NB4 (cell line): ENCODE results near the gene LRRC27.

ENCODE experiments used
- POLR2A ChIP-seq: IDR thresholded peaks from 2 replicates; pipeline ENCODE4 v1.6.1; 2011; ENCODE audit warnings: mild to moderate bottlenecking; ENCODE audit not compliant: insufficient read length; ENCODE audit errors: extremely low read depth
- TF ChIP-seq, protein P1 (sequence below): IDR thresholded peaks from one replicate; pipeline ENCODE4 v1.5.1; 2012; ENCODE audit warnings: low read depth, low read length
- TF ChIP-seq, protein P2 (sequence below): IDR thresholded peaks from 2 replicates; pipeline ENCODE4 v1.6.1; 2011; ENCODE audit warnings: low read depth, low read length

- TF ChIP-seq, protein P1, sequence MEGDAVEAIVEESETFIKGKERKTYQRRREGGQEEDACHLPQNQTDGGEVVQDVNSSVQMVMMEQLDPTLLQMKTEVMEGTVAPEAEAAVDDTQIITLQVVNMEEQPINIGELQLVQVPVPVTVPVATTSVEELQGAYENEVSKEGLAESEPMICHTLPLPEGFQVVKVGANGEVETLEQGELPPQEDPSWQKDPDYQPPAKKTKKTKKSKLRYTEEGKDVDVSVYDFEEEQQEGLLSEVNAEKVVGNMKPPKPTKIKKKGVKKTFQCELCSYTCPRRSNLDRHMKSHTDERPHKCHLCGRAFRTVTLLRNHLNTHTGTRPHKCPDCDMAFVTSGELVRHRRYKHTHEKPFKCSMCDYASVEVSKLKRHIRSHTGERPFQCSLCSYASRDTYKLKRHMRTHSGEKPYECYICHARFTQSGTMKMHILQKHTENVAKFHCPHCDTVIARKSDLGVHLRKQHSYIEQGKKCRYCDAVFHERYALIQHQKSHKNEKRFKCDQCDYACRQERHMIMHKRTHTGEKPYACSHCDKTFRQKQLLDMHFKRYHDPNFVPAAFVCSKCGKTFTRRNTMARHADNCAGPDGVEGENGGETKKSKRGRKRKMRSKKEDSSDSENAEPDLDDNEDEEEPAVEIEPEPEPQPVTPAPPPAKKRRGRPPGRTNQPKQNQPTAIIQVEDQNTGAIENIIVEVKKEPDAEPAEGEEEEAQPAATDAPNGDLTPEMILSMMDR = no peak
- TF ChIP-seq POLR2A = no peak
- TF ChIP-seq, protein P2, sequence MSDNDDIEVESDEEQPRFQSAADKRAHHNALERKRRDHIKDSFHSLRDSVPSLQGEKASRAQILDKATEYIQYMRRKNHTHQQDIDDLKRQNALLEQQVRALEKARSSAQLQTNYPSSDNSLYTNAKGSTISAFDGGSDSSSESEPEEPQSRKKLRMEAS = no peak
Measured at GRCh38 chr10:132342553-132342952, 10.6 kb downstream of the LRRC27 start.
